ENCODE data around the gene OFD1.

GRCh38 chrX:13747836-13748235, 13.3 kb downstream of the OFD1 start:
- TF ChIP-seq, protein P1, sequence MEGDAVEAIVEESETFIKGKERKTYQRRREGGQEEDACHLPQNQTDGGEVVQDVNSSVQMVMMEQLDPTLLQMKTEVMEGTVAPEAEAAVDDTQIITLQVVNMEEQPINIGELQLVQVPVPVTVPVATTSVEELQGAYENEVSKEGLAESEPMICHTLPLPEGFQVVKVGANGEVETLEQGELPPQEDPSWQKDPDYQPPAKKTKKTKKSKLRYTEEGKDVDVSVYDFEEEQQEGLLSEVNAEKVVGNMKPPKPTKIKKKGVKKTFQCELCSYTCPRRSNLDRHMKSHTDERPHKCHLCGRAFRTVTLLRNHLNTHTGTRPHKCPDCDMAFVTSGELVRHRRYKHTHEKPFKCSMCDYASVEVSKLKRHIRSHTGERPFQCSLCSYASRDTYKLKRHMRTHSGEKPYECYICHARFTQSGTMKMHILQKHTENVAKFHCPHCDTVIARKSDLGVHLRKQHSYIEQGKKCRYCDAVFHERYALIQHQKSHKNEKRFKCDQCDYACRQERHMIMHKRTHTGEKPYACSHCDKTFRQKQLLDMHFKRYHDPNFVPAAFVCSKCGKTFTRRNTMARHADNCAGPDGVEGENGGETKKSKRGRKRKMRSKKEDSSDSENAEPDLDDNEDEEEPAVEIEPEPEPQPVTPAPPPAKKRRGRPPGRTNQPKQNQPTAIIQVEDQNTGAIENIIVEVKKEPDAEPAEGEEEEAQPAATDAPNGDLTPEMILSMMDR (IDR thresholded peaks at IDR 0.05) = peak; percentile 47
- TF ChIP-seq POLR2A (IDR thresholded peaks at IDR 0.05; ENCODE audit: low read length) (no peak), CHD2 (IDR thresholded peaks at IDR 0.05; ENCODE audit: low read length, partially characterized antibody) (no peak), FOXS1 (CRISPR knock-in tag; IDR thresholded peaks at IDR 0.05) (no peak), RFX5 (IDR thresholded peaks at IDR 0.05) (no peak), USF2 (IDR thresholded peaks at IDR 0.05) (no peak), JUNB (IDR thresholded peaks at IDR 0.05) (no peak), MAX (IDR thresholded peaks at IDR 0.05) (no peak)

Measured in A549 (cell line).